SH-SY5Y (cell line): ENCODE measurements around the gene KCNH4.

Experiments used
- GATA2 ChIP-seq: IDR thresholded peaks from 2 replicates; pipeline ENCODE4 v1.6.1; 2011; ENCODE audit warnings: mild to moderate bottlenecking, low read depth, low read length
- GATA3 ChIP-seq: IDR thresholded peaks from 2 replicates; pipeline ENCODE4 v1.6.1; 2011; ENCODE audit warnings: low read depth, mild to moderate bottlenecking, low read length, moderate library complexity

DNA sequence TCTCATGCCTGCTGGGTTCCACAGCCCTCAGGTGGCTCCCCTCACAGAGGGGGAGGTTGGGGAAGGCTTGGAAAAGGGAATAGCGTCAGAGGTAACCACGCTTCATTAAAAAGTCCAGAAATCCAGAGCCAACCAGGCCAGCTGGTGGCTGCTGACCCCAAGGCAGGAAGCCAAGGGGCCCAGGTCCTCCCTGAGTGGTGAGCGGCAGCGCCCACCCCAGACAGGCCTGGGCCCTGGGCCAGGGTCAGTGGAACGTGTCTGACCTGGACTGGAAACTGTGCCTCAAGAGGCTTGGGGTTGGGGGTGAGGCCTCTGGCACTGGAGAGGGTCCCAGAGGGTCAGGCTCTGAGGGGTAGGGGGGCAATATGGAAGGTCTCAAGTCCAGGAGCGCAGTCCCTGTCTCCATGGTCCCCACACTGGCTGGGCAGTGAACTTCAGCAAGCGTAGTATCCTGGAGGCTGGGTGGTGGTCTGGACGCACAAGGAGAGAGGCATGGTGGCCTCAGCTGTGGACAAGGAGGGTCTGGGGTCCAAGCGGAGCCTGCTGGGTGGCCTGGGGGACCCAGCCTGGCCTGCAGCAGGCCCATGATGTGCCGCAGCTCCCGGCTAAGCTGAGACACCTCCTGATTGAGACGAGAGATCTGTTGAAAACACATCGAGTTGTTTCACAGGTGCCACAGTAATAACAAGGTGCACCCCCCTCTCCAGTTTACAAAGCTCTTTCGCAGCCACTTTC is 21.0 kb downstream of the KCNH4 start:
- TF ChIP-seq GATA3 = no peak
- TF ChIP-seq GATA2 = no peak
